NT2/D1 (cell line): ENCODE measurements around the gene KIAA1217.

Source experiments
- SUZ12 ChIP-seq: IDR thresholded peaks from 2 replicates; pipeline ENCODE4 v1.6.1; 2011; ENCODE audit not compliant: insufficient read length, insufficient read depth; ENCODE audit errors: extremely low read depth
- YY1 ChIP-seq: IDR thresholded peaks from 2 replicates; pipeline ENCODE4 v1.6.1; 2011; ENCODE audit not compliant: insufficient read length, insufficient read depth
- ZNF274 ChIP-seq: IDR thresholded peaks from 2 replicates; pipeline ENCODE4 v1.6.1; 2011; ENCODE audit warnings: mild to moderate bottlenecking, low read depth, low read length

DNA sequence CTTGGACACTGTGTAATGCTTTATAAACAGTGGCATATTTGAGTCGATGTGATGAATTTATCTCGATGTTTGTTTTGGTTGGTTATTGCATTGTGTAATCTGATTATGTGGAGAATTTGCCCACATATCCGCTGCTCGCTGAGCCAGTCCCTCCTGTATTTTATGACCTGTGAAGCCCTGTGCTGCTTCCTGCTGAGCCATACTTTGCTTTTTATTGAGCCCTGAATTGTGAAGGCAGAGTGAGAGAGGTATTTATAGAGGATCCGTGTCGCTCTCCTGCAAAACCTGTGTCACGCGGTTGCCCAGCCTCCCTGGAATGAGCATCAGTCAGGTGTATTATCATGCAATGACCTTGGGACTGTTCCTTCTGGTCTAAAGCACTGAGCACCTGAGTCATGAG is 261.1 kb downstream of the KIAA1217 start:
- TF ChIP-seq YY1 (no peak), ZNF274 (no peak), SUZ12 (no peak)
